ENCODE measurements around the gene PRKAG1.

The PRKAG1 gene

DNA sequence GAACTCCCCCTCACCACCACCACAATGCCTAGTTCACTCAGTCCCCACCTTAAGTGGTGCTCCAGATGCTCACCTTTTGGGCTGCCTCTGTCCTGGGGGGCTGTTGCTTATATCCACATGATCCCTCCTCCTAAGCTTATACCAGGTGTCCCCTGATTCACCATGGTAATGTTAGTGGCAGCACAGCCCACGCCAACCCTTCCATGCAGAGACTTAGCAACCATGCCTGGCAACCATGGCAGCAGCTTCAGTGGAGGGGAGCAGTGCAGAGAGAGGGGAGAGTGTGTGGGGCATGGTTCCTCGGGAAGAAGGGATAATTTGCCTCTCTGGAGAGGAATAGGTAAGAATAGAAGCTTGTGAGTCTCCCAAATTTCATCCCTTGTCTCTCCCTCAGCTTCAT, 18.2 kb downstream of the PRKAG1 start:
- DNase-seq, result no peak

DNA sequence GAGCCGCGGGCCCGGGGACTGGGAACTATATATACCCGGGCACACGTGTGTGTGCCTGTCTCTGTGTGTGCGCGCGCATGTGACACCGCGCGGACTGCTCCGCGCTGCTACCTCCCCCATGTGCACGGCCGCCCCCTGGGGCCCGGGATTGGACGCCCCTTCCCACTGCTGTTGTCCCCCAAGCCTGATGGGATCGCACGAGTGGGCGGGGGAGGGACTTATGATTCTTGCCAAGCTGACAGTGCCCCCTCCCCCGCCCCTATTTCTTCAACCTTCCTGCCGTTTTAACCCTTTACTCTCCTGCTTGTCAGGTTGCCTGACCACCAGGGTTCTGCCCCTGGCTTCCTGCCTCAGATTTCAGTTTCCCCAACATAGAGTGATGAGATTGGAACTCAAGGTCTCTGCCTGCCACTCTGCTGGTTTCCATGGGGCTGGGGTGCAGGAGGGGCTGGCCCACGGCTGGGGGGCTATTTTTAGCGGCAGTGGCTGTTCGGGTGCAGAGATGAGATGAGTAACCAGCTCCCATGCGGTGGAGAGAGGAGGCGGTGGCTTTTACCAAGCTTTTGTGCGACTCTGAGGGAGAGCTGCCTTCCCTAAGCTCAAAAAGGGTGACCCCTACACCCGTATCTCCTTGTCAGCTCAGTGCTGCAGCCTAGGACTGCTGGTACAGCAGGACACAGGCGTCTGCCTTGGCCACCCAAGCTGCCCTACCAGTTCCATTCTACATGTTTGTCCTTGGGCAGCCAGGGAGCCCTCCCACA, 19.0 kb downstream of the PRKAG1 start, which contains the start of gene DDN:
Gene DDN, minus strand, starts transcription at position 5 of the 761 bp plus-strand sequence. CDS start 88 bp downstream, outside the sequence.
- peak; percentile 46 to 55 (median 55) for DNase-seq

GRCh38 chr12:48998497-48999353, 19.9 kb downstream of the PRKAG1 start:
- DNase-seq, result peak; percentile 41 to 48 (median 44)

- peak in 1 of 3 donors; percentile 62 for DNase-seq
Observed at GRCh38 chr12:48997719-48998496, 20.7 kb downstream of the PRKAG1 start.

DNA sequence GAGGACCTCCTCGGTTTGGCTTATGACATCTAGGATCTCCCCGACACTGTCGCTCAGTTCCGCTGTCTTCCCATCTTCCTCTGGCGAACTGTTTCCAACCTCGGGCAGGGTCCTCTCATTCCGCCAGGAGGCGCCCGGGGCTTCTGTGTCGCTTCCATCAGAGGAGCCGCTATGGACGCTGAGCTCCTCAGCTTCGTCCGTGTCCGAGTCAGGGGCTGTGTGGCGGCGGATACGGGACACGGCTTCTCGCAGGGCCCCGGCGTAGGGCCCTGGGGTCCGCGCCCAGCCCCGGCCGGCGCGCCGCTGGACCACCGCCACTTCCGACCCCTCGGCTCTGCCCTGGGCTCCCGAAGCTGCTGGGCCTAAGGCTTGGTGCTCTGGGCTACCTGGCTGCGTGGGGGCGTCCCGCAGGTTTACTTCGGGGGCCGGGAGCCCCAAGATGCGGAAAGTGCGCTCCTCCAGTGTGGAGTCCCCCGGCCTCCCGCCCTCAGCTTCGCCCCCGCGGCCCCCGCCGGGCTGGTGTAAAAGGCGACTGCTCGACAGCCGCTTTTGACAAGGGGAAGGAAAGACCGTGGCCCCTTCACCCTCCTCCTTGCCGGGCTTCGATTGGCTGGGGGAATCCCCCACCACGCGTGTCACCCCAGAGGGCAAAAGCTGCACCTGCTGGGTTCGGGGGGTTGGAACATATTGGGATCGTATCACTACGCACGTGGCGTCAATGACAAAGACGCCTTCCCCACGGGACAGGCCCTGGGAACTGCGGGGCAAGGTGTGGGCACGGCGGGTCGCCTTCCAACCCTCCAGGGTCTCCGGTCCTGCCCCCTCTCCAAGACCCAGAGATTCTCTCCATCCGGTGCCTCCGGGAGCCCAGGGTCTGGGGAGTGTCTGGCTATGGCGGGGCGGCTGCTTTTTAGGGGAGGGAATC, 21.5 kb downstream of the PRKAG1 start:
- DNase-seq, result peak; percentile 89 to 95 (median 93)

DNA sequence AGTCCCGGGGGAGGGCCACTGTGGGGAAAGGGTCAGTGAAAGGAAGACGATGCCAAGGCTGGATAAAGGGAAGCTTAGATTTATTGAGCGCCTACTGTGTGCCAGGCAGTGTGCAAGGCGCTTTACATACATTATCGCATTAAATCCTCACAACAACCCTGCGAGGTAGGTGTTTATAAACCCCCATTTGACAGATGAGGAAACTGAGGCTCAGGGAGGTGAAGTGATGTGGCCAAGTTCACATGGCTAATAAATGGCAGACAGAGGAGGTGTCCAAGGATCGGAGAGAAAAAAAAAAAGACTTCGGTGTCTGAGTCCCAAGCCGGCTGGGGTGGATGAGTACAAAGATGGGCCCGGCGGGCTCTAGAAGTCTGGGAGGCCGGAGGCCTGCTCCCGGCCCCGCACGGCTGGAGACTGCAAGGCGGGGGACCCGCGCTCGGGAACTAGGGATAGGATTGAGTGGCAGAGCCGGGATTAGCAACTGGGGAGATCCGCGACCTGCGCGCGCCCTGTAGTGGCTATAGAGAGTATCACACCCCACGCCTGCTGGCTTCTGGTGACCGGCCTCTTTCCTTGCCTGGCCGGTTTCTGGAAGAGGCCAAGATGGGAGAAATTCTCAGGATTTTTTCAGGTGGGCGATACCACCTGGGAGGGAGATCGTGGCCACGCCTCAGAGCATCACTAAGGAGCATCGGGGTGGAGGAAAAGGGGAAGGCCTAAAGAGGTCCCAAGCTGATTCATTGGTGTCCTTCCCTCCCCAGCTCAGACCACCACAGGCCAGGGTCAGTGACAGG, 23.3 kb downstream of the PRKAG1 start:
- peak; percentile 80 to 88 (median 80) for DNase-seq

DNA sequence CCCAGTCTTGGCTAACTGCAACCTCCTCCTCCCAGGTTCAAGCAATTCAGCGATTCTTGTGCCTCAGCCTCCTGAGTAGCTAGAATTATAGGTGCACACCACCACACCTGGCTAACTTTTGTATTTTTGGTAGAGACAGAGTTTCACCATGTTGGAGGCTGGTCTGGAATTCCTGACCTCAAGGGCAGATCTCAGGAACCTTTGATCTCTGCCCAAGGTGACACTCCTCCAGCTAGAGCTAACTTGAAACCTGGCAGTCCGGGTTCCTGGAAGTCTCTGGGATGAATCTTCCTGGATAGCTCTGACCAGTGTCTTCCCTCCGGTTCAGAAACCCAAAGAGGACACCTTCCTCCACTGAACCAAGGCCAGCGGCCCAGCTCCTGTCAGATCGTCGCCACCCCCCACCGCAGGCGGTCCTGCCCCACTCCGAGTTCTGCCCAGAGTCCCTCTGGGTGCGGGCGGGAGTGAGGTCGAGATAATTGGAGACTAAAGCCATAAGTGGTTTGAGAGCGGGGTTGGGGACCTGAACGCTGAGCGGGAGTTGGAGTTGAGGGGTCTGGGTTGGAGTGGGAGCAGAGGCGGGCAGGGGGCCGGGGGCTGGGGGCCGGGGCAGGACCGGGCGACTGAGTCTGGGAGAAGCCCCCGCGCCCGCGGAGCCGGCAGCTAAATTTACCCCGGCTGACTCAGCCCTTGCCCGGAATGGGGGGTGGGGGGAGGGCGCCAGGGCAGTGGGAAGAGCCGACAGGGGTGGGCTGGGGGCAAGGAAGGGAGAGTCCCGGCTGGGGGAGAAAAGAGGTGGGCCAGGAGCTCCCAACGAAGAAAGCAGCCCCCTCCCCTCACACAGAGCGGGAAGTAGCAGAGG, 24.1 kb downstream of the PRKAG1 start:
- DNase-seq, result no peak

DNA sequence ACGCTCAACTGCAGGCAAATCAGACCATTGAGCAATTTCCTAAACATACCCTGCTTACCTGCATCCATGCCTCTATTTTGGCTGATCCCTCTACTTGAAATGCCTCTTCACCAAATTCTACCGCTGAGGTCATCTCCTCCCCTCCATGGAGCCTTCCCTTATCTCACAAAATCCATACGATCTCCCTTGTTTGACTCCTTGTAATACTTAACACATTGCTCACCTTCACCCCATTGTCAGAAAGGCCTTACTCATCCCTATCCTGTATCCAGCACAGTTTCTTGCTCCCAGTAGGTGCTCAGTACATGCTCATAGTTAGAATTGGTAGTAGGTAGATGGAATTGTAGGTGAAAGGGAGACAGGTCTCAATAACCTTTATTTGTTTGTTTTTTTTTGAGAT, 24.8 kb downstream of the PRKAG1 start:
- no peak for DNase-seq

DNA sequence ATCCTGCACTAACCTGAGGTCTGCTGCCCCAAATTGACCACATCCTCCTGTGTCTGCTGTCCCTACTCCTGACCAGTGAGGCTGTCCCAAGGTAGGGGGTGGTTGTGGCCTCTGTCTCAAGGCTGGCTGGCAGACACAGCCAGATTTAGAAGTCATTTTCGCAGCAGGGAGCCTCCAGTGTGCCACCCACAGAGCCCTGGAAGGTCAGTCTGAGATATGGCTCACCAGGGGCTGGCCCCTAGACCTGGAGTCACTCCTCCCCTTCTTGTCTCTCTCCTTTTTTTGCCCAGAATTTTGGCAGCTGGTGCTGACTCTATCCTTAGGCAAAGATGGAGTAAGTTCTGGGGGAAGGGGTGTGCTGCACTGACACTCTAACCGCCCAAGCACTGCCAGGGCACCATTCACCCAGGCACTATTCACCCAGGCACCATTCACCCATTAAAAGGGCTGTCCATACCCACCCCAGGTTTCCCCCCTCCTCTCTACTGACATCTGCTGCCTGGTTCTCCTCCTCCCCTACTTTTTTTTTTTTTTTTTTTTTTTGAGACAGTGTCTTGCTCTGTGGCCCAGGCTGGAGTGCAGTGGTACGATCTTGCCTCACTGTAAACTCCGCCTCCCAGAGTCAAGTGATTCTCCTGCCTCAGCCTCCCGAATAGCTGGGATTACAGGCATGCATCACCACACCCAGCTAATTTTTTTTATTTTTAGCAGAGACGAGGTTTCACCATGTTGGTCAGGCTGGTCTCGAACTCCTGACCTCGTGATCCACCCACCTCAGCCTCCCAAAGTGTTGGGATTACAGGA, 27.1 kb downstream of the PRKAG1 start:
- no peak for DNase-seq

DNA sequence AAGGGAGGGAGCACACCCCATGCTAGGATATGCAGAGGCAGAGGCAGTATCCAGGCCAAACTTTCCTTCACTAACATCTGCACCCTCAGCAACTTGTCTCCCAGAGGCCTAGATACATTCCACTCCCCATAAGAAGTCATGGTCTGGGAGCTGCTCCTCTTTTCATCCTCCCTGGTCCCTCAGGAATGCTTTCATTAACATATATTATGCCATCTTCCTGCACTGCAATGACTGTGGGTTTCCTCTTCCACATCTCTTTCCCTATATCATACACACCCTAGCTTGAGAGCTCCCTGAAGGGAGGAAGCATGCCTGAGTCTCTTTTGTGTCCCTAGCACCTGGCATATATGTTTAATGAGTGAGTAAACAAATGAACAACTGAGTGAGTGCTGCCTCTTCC, 28.0 kb downstream of the PRKAG1 start:
- DNase-seq, result no peak

DNA sequence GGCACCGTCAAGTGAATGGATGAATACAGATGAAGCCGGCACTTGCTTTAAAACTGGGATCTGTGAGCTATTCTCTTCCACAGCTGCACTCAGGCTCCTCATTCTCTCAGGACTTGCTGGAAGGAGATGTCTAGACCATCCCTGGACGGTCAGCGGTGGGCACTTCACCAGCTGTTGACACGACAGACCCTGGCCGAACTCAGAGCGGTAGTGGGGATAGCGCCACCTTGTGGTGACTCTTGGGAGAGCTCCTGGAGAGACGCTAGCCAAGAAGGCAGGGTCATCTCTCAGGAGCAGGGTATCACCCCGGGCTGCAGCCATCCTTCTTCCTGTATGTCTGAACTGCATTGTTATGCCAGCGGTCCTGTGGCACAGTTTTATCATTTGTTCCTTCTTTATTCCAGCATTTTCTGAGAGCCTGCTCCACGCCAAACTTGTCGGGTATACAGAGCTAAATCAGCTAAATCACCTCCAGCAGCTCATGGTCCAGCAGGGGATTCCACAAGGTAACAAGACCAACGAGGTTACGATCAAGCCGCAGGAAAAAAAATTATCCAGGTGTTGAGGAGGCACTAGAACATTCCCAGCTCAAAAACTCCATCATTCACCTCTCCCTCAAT, 30.4 kb downstream of the PRKAG1 start:
- peak; percentile 78 to 88 (median 83) for DNase-seq

DNA sequence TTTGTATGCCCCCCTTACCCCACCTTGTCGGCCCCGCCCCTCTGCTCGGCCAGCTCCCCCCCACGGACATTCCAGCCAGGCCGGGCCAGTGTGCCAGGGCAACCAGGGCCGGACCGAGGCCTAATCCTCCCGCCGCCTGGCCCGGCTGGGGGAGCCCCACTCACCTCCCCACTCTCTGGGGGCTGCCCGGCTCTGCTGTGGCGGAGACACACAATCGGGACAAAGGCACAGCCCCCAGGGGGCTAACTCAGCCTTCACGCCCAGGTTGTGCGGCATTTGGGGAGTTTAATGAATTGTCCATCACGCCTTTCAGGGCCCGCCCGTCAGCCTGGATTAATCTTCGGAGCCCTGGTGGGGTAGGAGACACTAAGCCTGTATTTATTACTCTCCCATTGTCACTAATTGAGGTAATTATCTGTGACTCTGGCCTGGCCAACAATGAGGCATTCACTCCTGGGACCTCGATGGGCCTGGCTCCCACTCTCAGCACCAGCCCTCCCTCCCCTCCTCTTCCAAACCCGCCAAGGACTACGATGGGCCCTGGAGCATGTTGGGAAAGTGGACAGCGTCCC, 31.8 kb downstream of the PRKAG1 start:
- DNase-seq, result no peak

DNA sequence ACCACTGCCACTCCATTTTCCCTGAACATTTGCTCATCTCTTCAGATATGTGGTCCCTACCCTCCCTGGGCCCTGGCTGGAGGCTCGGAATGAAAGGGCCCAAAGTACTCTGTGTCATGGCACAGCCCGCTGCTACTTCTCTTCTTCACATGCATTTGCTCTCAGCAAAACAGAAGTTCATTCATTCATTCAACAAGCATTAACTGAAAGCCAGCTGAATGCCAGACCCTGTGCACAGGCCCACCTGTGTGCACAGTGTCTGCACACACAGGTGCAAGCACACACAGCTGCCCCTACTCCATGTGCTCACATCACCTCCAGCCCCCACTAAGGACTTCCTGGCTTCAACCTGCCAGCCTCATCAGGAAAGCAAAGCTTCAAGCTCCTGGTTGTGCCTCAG, 32.7 kb downstream of the PRKAG1 start:
- no peak for DNase-seq

- no peak for DNase-seq
Observed at GRCh38 chr12:48985475-48985897, 33.1 kb downstream of the PRKAG1 start.

DNA sequence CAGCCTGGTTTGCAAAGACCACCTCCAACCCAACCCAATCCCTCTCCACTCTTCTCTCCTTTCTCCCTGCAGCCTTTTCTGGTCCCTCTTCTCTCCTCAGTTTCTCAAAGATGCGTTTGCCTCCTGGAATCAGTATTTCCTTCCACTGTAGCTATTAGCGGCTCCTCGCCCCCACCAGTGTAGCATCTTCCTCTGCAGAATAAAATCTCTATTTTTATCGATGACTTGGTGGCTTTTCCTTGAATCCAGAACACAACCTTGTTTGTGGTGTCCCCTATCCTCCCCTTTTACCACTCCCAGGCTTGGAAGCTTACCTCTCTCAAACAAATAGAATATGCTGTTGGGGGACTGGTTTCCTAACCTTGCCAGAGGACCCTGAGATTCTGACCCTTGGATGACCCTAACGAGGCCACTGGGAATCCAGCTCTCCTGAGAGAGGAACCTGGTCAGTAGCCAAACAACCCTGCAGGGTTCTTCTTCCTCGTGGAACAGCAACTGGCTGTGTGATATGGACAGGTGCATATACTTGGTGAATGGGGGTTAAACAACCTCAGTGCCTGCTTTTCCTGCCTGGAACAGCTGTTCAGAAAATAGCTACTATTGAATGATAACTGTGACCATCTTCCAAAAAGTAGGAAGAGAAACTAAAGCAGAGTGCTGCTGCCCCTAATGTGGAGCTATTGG, 36.0 kb downstream of the PRKAG1 start:
- DNase-seq, result no peak

- no peak for DNase-seq
Observed at GRCh38 chr12:48981757-48982157, 36.8 kb downstream of the PRKAG1 start.

- peak; percentile 67 to 78 (median 70) for DNase-seq
Observed at GRCh38 chr12:48980953-48981756, 37.4 kb downstream of the PRKAG1 start.

Measured in suppressor macrophage treated with lipopolysaccharide for 1 hour (primary cell).